Aorta (tissue), 5 donors: ENCODE results near the gene OR2T33. TPM values are rescaled to one million over a fixed set of nuclear protein-coding genes. Genes with fewer than 3 reads are reported as not detected.
A peak's percentile ranks its signal among the peaks of the same experiment; 100 is the strongest.
"Not testable (repeated sequence)": the region's sequence is repeated elsewhere in the genome, so short reads cannot be mapped to it uniquely, and the experiment has no call there.

Experiments used
- ATAC-seq: fragments of 200-7000 bp; cut with Tn5 transposase; one replicate; pipeline ENCODE4 v1.9.1; 2022; ENCODE audit warnings: moderate library complexity; ENCODE audit not compliant: low FRiP score
- DNase-seq, 2 donors: peaks; one replicate each; pipeline ENCODE4 v3.0.0-alpha.2; 2020
- H3K27ac ChIP-seq, 2 donors: one replicate each; pipeline ENCODE4 v1.5.1; 2013; ENCODE audit warnings: low read length in 2 of 2, mild to moderate bottlenecking in 2 of 2, moderate library complexity in 2 of 2, control low read depth in 1 of 2, inconsistent platforms in 1 of 2, low read depth in 1 of 2
- H3K27me3 ChIP-seq, 2 donors: one replicate each; pipeline ENCODE4 v1.6.1; 2013; ENCODE audit warnings: control low read depth in 1 of 2, low read length in 1 of 2, mild to moderate bottlenecking in 1 of 2, moderate library complexity in 1 of 2; ENCODE audit not compliant: insufficient read depth in 2 of 2, control insufficient read depth in 1 of 2
- H3K36me3 ChIP-seq, 2 donors: one replicate each; pipeline ENCODE4 v1.6.1; 2013; ENCODE audit warnings: control low read depth in 1 of 2, low read length in 1 of 2, mild to moderate bottlenecking in 1 of 2; ENCODE audit not compliant: insufficient read depth in 2 of 2, control insufficient read depth in 1 of 2
- H3K4me1 ChIP-seq, 2 donors: one replicate each; pipeline ENCODE4 v1.6.1; 2013; ENCODE audit warnings: low read length in 2 of 2, control low read depth in 1 of 2, mild to moderate bottlenecking in 1 of 2, moderate library complexity in 1 of 2; ENCODE audit not compliant: insufficient read depth in 2 of 2, control insufficient read depth in 1 of 2
- H3K4me3 ChIP-seq, 2 donors: one replicate each; pipeline ENCODE4 v1.5.1; 2013; ENCODE audit warnings: low read length in 2 of 2, control low read depth in 1 of 2, mild to moderate bottlenecking in 1 of 2
- H3K9me3 ChIP-seq: one replicate; pipeline ENCODE4 v1.6.1; 2013; ENCODE audit warnings: mild to moderate bottlenecking, low read length; ENCODE audit not compliant: control insufficient read depth
- WGBS, 2 donors: extraction: QIAGEN DNeasy Blood & Tissue Kit; methylation state at CpG; one replicate each; pipeline ENCODE4 v1.1.7; 2013; 5-methylcytosine and 5-hydroxymethylcytosine counted together
- intact Hi-C, 2 donors: fragments of 100-400 bp; cut with DNase I; formaldehyde crosslinking; loops; one replicate each; pipeline versions ENCODE4 v1.14.2 to v1.15.0; 2022
- polyA plus RNA-seq, 2 donors: library from polyadenylated mRNA; stranded (reverse); fragments of 200-250 nt; gene quantifications; one replicate each; pipeline ENCODE4 v1.2.3, GENCODE V29; 2013
- total RNA-seq, 2 donors: library from RNA; stranded (reverse); fragmentation: NEBNext Ultra II Directional; extraction: Animal tissue kit (Norgen Biotek cat#: 25700); gene quantifications; one replicate each; pipeline ENCODE4 v1.2.1, GENCODE V29; 2021
- donor health status: healthy with polysubstance abuse.
- donor health status: Bipolar disorder and iron deficiency.
- donor health status: DM: no; HTN: no; CAD: no.
- donor health status: DM: no; HTN: no; CAD: no.
- donor health status: DM: yes; HTN: yes; CAD: no.

OR2T33 gene
- total and polyA plus RNA-seq, 4 donors, result not detected

DNA sequence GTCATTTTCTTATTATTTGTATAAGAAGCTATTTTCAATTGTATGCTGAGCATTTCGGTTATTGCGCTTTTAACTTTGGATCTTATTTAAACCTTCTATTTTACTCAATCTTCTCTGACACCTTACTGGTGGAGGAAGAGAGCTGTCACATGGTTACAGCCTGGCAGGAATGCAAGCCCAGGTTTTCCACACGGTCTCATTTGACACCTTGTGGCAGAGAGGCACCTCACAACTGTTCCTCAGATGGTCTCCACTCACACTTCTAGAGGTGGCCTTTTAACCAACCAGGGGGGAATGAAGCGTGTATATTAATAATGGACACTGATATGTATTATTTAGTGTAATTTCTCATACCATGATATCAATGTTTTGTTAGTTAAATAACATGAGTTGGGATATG is 9.6 kb downstream of the OR2T33 start:
- H3K9me3 ChIP-seq, result no peaks in the 10 kb centered on the region
- no peak for ATAC-seq
- H3K27ac ChIP-seq, result no peak overlapping the region
- no peaks in the 10 kb centered on the region for H3K4me1 ChIP-seq
- no peaks in the 10 kb centered on the region for H3K36me3 ChIP-seq
- no peak overlapping the region for H3K4me3 ChIP-seq
- intact Hi-C loops, result no loop called here
- no peaks in the 10 kb centered on the region for H3K27me3 ChIP-seq
- DNase-seq, result no peak
- WGBS, 2 donors, result 63 to 66% methylated on average over 4 of the region's 4 CpGs

GRCh38 chr1:248259309-248259708 is 18.5 kb downstream of the OR2T33 start:
- H3K36me3 ChIP-seq, H3K27me3 ChIP-seq, ATAC-seq, intact Hi-C loops, H3K4me1 ChIP-seq, DNase-seq, H3K27ac ChIP-seq, H3K9me3 ChIP-seq, H3K4me3 ChIP-seq: not testable (repeated sequence)
- 63 to 74% methylated on average over 1 of the region's 1 CpG for WGBS, 2 donors

GRCh38 chr1:248243204-248243603 is 34.6 kb downstream of the OR2T33 start:
- WGBS, 2 donors, result 10 to 16% methylated on average over 14 of the region's 14 CpGs
- Histone ChIP-seq H3K36me3 (no peaks in the 10 kb centered on the region), H3K27me3 (no peaks in the 10 kb centered on the region), H3K9me3 (no peaks in the 10 kb centered on the region), H3K4me1 (no peaks in the 10 kb centered on the region), H3K4me3 (no peak overlapping the region), H3K27ac (no peak overlapping the region)
- DNase-seq (no peak), ATAC-seq (no peak)
- intact Hi-C loops, result no loop called here

- intact Hi-C loops, result no loop called here
- DNase-seq, result no peak
- no peak overlapping the region for H3K4me3 ChIP-seq
Measured at GRCh38 chr1:248239478-248239877, 38.3 kb downstream of the OR2T33 start.

GRCh38 chr1:248231117-248231516 is 46.7 kb downstream of the OR2T33 start, which contains the start of gene OR2M4:
OR2M4 (plus strand) TSS chr1:248231417; CDS start chr1:248238929, 7,512 bp downstream.
- DNase-seq (no peak), ATAC-seq (no peak)
- 67 to 85% methylated on average over 2 of the region's 2 CpGs for WGBS, 2 donors
- Histone ChIP-seq H3K27me3 (no peaks in the 10 kb centered on the region), H3K9me3 (no peaks in the 10 kb centered on the region), H3K4me3 (no peak within 1 kb of the TSS), H3K4me1 (no peaks in the 10 kb centered on the region), H3K27ac (no peak within 1 kb of the TSS), H3K36me3 (no peaks in the 10 kb centered on the region)
- intact Hi-C loops, result no loop called here

More at GRCh38 chr1:248239478-248239877, 38.3 kb downstream of the OR2T33 start:
- Histone ChIP-seq H3K27ac (no peak overlapping the region), H3K9me3 (no peaks in the 10 kb centered on the region), H3K36me3 (no peaks in the 10 kb centered on the region), H3K27me3 (no peaks in the 10 kb centered on the region), H3K4me1 (no peaks in the 10 kb centered on the region)
- WGBS, 2 donors, result 90 to 94% methylated on average over 9 of the region's 9 CpGs
- ATAC-seq, result no peak

DNA sequence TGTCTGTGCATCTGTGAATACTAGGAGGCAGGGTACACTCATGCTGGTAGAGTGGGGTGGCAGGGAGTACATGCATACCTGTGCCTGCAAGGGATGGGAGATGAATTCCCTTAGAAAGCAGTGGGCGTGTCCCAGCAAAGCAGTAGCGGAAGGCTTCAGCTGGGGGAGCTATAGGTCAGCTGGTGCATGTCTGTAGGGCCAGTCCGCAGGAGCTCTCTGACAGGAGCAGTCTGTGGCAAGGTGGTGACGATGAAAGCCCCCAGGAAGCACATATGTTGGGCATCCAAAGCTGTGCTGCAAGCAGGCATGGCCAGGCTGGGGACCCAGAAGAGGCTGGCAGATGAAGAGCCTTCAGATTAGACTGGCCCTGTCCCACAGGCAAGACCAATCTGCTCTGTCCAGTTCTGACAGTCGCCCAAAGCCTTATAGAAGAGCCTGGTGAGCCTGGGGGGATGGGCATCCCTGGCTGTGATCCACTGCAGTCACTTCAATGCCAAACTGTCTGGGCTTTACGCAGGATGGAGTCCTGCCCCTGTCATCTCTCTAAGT is 48.3 kb downstream of the OR2T33 start:
- 54 to 66% methylated on average over 6 of the region's 6 CpGs for WGBS, 2 donors
- no peaks in the 10 kb centered on the region for H3K27me3 ChIP-seq

GRCh38 chr1:248225537-248225936 is 52.2 kb downstream of the OR2T33 start:
- DNase-seq (no peak), ATAC-seq (no peak)
- no peaks in the 10 kb centered on the region for H3K9me3 ChIP-seq
- no peaks in the 10 kb centered on the region for H3K36me3 ChIP-seq
- WGBS, 2 donors, result 79 to 86% methylated on average over 1 of the region's 1 CpG
- H3K4me1 ChIP-seq, result no peaks in the 10 kb centered on the region
- intact Hi-C loops, result no loop called here
- H3K27ac ChIP-seq, result no peak overlapping the region
- no peaks in the 10 kb centered on the region for H3K27me3 ChIP-seq
- H3K4me3 ChIP-seq, result no peak overlapping the region

More for the DNA sequence above, 48.3 kb downstream of the OR2T33 start:
- Histone ChIP-seq H3K4me3 (no peak overlapping the region), H3K36me3 (no peaks in the 10 kb centered on the region), H3K9me3 (no peaks in the 10 kb centered on the region), H3K27ac (no peak overlapping the region), H3K4me1 (no peaks in the 10 kb centered on the region)
- intact Hi-C loops, result no loop called here
- peak; percentile 19 for ATAC-seq
- DNase-seq, result no peak

Other genes starting within 250 kb of the OR2T33 start
- gene OR2L2, start 247.9 kb downstream of the OR2T33 start, total RNA-seq, result under 1 TPM; 0.13 to 0.51 TPM
- gene OR2L2, start 247.9 kb downstream of the OR2T33 start, polyA plus RNA-seq, result under 1 TPM in 1 of 2 donors, not detected in 1; 0.05 TPM
- gene OR2L3, start 231.1 kb downstream of the OR2T33 start, total RNA-seq, result under 1 TPM in 1 of 2 donors, not detected in 1; 0.21 TPM
- not detected for gene OR2L3, start 231.1 kb downstream of the OR2T33 start, polyA plus RNA-seq
- gene OR2L13, start 182.8 kb downstream of the OR2T33 start, total RNA-seq, result not detected
- gene OR2L13, start 182.8 kb downstream of the OR2T33 start, polyA plus RNA-seq, result not detected
- not detected for gene OR2M5, start 132.8 kb downstream of the OR2T33 start, total RNA-seq
- gene OR2M5, start 132.8 kb downstream of the OR2T33 start, polyA plus RNA-seq, result not detected
- not detected for gene OR2M2, start 103.2 kb downstream of the OR2T33 start, total RNA-seq
- gene OR2M2, start 103.2 kb downstream of the OR2T33 start, polyA plus RNA-seq, result not detected
- gene OR2M3, start 80.7 kb downstream of the OR2T33 start, total RNA-seq, result not detected
- not detected for gene OR2M3, start 80.7 kb downstream of the OR2T33 start, polyA plus RNA-seq
- not detected for gene OR2M4, start 46.6 kb downstream of the OR2T33 start, total RNA-seq
- not detected for gene OR2M4, start 46.6 kb downstream of the OR2T33 start, polyA plus RNA-seq
- gene OR2T12, start 25.4 kb upstream of the OR2T33 start, total RNA-seq, result not detected
- not detected for gene OR2T12, start 25.4 kb upstream of the OR2T33 start, polyA plus RNA-seq
- not detected for gene OR2M7, start 46.6 kb upstream of the OR2T33 start, total RNA-seq
- not detected for gene OR2M7, start 46.6 kb upstream of the OR2T33 start, polyA plus RNA-seq
- gene OR14C36, start 70.8 kb upstream of the OR2T33 start, total RNA-seq, result not detected
- gene OR14C36, start 70.8 kb upstream of the OR2T33 start, polyA plus RNA-seq, result not detected
- not detected for gene OR2T4, start 83.7 kb upstream of the OR2T33 start, total RNA-seq
- gene OR2T4, start 83.7 kb upstream of the OR2T33 start, polyA plus RNA-seq, result not detected
- not detected for gene OR2T6, start 97.8 kb upstream of the OR2T33 start, total RNA-seq
- under 1 TPM in 1 of 2 donors, not detected in 1; 0.13 TPM for gene OR2T6, start 97.8 kb upstream of the OR2T33 start, polyA plus RNA-seq
- not detected for gene OR2T1, start 125.1 kb upstream of the OR2T33 start, total RNA-seq
- gene OR2T1, start 125.1 kb upstream of the OR2T33 start, polyA plus RNA-seq, result under 1 TPM in 1 of 2 donors, not detected in 1; 0.63 TPM
- not detected for gene OR2T2, start 167.7 kb upstream of the OR2T33 start, total RNA-seq
- not detected for gene OR2T2, start 167.7 kb upstream of the OR2T33 start, polyA plus RNA-seq
- gene OR2T3, start 195.4 kb upstream of the OR2T33 start, total RNA-seq, result not detected
- gene OR2T3, start 195.4 kb upstream of the OR2T33 start, polyA plus RNA-seq, result not detected
- not detected for gene OR2T5, start 210.6 kb upstream of the OR2T33 start, total RNA-seq
- gene OR2T5, start 210.6 kb upstream of the OR2T33 start, polyA plus RNA-seq, result not detected
- gene OR2G6, start 230.1 kb upstream of the OR2T33 start, total RNA-seq, result not detected
- not detected for gene OR2G6, start 230.1 kb upstream of the OR2T33 start, polyA plus RNA-seq